22Rv1 (cell line): ENCODE results near the gene CCNJ.

Experiments used
- ZFX ChIP-seq: fragments of 450-650 bp; IDR thresholded peaks from 2 replicates; pipeline ENCODE4 v1.6.1; 2017; ENCODE audit warnings: antibody characterized with exemption, borderline replicate concordance
- TF ChIP-seq, protein P1 (sequence below): fragments of 450-650 bp; IDR thresholded peaks from 2 replicates; pipeline ENCODE4 v1.5.1; 2017; ENCODE audit warnings: mild to moderate bottlenecking

DNA sequence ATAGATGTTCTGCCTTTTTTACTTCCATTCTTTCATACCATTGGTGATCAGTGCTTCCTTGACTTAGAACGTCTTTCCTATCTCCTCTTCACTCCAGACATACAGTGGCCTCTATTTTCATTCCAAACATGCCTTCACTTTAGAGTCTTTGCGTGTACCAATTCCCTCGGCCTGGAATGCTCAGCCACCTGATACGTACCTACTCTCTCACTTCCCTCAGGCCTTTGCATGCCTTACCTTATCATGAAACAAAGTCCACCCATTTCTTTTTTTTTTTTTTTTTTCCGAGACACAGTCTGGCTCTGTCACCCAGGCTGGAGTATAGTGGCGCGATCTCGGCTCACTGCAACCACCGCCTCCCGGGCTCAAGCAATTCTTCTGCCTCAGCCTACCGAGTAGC is 2.2 kb upstream of the CCNJ start:
- TF ChIP-seq, protein P1, sequence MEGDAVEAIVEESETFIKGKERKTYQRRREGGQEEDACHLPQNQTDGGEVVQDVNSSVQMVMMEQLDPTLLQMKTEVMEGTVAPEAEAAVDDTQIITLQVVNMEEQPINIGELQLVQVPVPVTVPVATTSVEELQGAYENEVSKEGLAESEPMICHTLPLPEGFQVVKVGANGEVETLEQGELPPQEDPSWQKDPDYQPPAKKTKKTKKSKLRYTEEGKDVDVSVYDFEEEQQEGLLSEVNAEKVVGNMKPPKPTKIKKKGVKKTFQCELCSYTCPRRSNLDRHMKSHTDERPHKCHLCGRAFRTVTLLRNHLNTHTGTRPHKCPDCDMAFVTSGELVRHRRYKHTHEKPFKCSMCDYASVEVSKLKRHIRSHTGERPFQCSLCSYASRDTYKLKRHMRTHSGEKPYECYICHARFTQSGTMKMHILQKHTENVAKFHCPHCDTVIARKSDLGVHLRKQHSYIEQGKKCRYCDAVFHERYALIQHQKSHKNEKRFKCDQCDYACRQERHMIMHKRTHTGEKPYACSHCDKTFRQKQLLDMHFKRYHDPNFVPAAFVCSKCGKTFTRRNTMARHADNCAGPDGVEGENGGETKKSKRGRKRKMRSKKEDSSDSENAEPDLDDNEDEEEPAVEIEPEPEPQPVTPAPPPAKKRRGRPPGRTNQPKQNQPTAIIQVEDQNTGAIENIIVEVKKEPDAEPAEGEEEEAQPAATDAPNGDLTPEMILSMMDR: no peak
- no peak for TF ChIP-seq ZFX
